RPMI7951 (cell line): Measurements from ENCODE around the gene FLT1. TPM values are rescaled to one million over a fixed set of nuclear protein-coding genes. Genes with fewer than 3 reads are reported as not detected.

Experiments
- DNase-seq: peaks from one replicate; pipeline ENCODE4 v3.0.0-alpha.2; 2012; ENCODE audit warnings: low read depth
- total RNA-seq: library from RNA; depleted of rRNA; stranded (reverse); fragments of >200 nt; shearing (Covaris generic); gene quantifications from 2 replicates; pipeline ENCODE4 v1.2.3, GENCODE V29; 2014

FLT1 gene
- total RNA-seq, 1 experiment from 2014 or later, result 6.2 TPM

- no peak for DNase-seq
Measured at GRCh38 chr13:28346154-28346553, 148.8 kb downstream of the FLT1 start.

DNA sequence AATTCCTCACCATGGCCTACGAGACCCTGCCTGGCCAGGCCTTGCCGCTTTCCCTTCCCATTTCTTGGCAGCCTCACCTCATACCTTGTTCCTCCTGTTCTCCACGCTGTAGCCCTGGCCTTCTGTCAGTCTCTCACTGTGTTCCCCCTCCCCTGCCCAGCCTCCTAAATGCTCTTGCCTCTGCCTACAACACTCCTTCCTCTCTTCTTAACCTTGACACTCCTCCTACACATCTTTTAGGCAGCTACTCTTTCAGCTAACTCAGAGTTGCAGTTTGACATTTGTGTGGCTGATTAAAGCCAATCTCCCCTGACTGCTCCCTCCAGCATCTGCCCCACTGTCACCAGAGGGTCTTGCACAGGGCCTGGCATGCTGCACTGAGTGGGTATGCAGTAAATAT, 150.8 kb downstream of the FLT1 start:
- DNase-seq, result no peak

DNA sequence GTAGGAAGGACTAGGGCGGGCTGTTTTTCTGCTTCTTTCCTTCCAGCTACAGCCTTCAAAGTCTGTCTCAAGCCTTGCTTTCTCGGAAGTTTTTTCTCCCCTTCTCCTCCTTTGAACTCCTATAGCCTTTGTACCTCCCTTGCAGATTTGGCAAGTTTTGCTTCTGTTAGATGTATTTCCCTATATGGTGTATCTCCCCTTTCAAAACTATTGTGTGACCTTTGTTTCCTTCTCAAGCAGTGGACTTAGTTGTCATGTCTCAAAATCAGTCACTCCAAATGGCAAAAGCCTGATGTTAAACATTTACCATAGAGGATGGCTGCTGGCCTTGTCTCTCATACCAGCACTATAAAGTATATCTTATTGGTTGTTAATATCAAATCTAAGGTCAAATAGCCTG, 152.7 kb downstream of the FLT1 start:
- DNase-seq, result no peak

DNA sequence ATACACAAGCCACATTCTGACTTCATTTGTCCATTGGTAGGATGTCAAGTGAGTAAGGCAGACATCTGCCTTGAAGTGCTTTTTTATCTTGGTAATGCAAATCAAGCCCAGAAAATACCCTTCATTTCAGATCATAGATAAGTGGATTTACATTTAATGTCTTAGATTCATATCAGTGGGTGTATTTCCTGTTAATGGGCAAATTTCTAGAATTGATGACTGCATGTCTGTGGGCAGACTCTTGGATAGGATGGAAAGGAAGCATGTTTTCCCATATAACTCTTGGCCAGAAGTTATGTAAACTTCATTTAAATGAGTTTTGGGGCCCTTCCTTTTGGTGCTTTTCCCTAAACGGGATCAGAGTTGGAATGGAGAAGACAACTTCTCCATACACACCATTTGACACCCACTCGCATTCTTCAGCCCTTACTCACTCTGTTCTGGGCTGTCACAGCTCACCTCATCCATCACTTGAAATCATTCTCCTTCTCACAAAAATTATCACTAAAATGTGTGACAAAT, 154.6 kb downstream of the FLT1 start:
- peak; percentile 23 for DNase-seq

DNA sequence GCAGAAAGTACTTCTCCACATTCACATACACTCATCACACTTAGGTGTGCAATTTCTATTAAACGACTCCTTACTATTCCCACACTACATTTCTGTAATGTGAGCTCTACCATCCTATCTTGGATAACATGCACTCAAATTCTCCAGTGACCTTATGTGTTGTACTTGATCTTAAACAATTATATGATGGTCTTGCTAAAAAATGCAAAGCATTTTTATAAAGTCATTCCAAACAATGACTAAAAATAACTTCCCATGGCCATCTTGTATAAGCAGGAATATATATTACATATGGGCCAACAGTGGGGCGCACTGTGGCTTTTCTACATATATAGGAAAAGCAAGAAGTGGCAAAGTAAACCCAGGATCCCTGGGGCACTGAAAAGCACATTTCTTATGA, 155.5 kb downstream of the FLT1 start:
- no peak for DNase-seq

DNA sequence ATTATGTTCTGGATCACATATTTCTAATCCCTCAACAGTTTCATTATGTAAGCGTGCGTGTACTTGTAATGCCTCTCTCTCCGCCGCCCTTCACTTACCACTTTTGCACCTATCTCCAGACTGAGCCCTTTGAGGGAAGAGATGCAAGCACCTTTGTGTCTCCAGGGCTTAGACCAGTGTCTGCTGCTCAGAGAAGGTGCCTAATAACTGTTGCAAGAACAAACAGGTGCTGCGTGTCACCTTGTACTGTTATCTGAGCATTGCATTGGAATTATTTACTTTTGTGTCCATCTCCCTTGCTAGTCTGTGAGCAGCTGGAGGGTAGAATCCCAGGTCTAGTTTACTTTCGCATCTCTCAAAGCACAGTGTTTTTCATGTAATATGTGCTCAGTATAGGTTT, 156.2 kb downstream of the FLT1 start:
- DNase-seq, result no peak

DNA sequence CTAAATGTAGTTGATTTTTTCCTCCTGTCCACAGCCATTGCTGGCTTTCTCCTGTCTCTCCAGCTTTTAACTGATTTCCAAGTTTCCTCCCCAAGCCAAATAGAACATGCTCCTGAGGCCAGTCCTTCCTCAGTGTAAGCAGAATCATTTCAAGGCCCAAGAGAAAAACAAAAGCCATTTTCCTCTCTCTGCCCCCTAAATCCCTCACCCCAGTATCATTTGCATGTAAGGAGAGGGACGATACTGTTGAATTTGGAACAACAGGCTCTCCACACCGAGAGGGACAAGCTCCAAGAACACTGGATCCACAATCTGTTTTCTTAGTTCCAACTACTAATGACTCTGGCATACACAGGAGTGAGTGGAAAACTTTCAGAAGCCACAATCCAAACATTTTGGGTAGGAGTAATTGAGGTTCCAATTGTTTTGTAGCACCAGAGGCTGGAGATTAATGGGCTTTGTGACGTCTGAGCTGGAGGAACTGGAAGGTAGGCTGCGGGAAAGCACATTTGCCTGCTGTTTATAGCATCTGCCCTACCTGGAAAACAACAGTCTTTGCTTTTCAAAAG, 156.8 kb downstream of the FLT1 start:
- no peak for DNase-seq

GRCh38 chr13:28337166-28338005, 157.5 kb downstream of the FLT1 start:
- DNase-seq, result peak; percentile 50

- DNase-seq, result no peak
Measured at GRCh38 chr13:28336193-28336657, 158.7 kb downstream of the FLT1 start.

DNA sequence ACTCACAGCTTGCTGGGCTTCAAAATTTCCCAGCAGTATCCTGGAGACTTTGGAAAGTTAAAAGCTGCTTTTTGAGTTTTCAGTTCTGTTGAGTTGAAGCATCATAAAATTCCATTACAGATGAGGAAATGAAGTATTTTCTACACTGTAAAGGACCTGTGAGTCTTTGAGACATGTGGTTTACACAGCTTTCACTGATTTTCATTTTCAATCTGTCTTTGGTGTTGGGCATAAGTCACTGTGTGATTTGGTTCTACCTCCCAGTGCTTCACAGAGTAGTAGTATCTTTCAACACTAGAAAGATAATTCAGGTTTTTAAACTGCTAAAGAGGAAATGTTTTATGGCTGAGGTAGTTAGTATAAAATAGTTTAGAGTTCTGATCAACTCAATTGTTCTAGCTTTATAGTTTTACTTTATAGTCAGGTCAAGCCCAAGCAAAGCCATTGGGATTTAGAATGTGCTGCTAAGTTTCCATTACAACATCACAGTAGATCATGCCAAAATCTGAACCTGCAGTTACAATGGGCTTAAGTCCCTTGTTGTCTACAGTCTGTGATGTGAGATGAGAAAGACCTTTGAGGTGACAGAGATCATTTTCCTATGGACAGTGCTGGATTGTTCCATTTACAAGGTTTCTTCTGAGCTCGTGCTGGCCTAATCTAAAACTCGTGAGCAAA, 161.6 kb downstream of the FLT1 start:
- DNase-seq, result no peak

GRCh38 chr13:28329395-28330158, 165.4 kb downstream of the FLT1 start:
- DNase-seq, result no peak

DNA sequence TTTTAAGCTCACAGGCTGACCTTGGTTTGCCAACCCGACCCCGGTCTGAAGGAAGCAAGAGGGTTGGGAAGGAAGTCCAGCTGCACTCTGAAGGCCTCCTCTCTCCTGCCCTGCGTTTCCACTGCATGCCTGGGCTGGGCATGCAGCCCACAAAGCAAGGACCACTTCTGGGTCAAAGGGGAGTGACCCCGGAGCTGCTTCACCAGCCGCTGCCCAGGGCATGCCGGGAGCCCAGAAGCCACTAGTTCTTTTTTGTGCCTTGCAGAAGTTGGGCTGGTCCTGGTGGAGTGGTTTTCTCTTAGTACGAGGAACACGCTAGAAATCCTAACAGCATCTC, 166.7 kb downstream of the FLT1 start:
- no peak for DNase-seq

GRCh38 chr13:28327373-28328270, 167.3 kb downstream of the FLT1 start:
- no peak for DNase-seq

- no peak for DNase-seq
Measured at GRCh38 chr13:28326056-28326455, 168.9 kb downstream of the FLT1 start.

- DNase-seq, result no peak
Measured at GRCh38 chr13:28325022-28325421, 169.9 kb downstream of the FLT1 start.

DNA sequence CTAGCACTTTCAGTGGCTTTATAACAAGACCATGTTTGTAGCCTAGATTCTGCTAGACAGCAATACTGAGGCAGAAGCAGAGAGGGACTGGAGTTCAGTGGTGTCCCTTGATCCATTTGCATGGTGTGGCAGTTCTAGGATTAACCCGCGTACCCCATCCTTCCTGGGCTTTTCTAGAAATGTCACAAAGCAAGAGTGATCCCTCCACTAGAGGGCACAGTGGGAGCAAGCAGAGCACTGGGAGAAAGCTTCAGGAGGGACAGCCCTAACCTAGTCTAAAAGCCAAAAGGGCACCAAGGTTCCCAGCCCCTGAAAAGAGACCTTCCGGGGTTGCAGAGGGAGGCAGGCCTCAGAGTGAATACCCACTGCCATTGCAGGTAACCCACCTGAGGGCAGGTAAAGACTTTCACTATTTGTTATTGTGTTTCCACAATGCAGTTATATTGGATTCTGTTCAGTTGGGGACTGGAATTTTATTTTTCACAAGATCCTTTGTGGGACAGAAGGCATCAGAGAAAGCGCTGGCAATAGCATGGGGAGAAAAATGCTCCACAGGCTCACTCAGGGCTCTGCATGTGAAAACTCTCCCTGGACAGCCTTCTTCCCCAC, 170.6 kb downstream of the FLT1 start:
- peak; percentile 50 for DNase-seq

DNA sequence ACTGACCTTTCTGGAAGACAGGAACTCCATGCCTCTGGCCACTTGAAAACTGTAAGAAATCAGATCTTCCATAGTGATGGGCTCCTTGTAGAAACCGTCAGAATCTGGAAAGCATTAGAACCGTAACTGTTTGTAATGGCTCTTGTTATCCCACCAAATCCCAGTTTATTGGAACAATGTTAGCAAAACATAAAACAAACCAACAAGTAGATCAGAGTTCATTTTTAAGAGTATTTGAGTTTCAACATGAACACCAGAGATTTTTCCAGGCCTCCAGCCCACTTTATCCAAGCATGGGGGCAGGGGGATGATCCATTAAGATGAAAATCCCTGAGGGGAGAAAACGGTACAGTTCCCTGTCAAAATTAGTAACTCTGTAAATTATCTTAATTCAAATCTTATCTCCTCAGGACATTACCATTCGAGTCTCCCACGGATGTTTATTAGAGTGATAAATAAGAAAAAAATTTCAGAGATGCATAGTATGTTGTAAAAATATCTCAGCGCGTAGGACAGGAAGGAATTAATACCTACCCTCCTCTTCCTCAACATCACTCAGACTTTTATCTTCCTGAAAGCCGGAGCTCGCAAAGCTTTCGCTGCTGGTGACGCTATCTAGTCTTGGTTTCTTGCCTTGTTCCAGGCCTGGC, 172.5 kb downstream of the FLT1 start:
- DNase-seq, result no peak

GRCh38 chr13:28321756-28322155, 173.2 kb downstream of the FLT1 start:
- DNase-seq, result no peak

- DNase-seq, result no peak
Measured at GRCh38 chr13:28320884-28321574, 173.9 kb downstream of the FLT1 start.
